ENCODE results near the gene PAK2.
"Not testable (repeated sequence)": the region's sequence is repeated elsewhere in the genome, so short reads cannot be mapped to it uniquely, and the experiment has no call there.

Gene PAK2

DNA sequence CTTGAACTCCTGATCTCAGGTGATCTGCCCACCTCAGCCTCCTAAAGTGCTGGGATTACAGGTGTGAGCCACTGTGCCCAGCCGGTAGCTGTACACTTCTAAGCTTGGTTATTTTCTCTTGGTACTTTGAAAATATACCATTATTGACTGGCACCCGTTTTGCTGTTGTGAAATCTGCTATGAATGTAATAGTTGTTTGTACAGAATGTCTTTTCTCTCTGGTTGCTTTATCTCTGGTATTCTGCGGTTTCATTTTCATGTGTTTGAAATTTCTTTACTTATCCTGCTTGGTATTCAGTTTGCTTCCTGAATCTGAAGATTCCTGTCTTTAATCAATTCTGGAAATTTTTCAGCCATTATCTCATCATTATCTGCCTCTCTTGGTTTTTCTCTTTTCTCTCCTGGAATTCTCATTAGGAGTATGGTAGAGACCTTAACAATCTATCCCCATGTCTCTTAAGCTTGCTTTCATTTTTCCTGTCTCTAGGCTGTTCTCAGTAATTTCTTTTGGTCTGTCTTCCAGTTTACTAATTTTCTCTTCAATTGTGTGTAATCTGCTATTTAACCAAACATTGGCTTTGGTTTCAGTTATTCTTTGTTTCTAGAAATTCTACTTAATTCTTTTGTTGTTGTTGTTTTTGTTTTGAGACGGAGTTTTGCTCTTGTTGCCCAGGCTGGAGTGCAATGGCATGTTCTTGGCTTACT, 2.8 kb upstream of the PAK2 start:
- no peak for DNase-seq (ENCODE audit: low read depth)

DNA sequence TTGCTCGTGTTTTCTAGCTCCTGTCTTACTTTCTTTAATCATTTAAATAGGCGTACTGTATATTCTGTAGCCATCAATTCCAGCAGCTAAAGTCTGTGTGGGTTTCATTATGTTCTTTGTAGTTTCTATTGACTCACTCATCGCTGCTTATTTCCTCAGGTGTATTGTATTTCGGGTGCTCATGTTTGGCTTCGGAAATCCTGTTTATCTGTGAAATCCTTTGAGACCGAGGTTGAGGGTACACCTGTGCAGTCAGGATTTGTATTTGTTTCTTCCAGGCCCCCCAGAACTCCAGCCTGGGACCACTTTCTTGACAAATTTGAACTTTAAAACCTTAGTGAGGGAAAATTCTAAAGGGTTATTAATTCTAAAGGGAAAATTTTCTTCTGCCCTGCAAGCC, 2.0 kb upstream of the PAK2 start:
- no peak for DNase-seq (ENCODE audit: low read depth)

- no peak for DNase-seq (ENCODE audit: low read depth)
Measured at GRCh38 chr3:196740481-196741248, 1.0 kb downstream of the PAK2 start.

GRCh38 chr3:196741249-196741889, 1.7 kb downstream of the PAK2 start:
- DNase-seq (ENCODE audit: low read depth), result no peak

GRCh38 chr3:196743569-196743968, 3.9 kb downstream of the PAK2 start:
- not testable (repeated sequence) for DNase-seq (ENCODE audit: low read depth)

GRCh38 chr3:196749125-196749524, 9.5 kb downstream of the PAK2 start:
- no peak for DNase-seq (ENCODE audit: low read depth)

DNA sequence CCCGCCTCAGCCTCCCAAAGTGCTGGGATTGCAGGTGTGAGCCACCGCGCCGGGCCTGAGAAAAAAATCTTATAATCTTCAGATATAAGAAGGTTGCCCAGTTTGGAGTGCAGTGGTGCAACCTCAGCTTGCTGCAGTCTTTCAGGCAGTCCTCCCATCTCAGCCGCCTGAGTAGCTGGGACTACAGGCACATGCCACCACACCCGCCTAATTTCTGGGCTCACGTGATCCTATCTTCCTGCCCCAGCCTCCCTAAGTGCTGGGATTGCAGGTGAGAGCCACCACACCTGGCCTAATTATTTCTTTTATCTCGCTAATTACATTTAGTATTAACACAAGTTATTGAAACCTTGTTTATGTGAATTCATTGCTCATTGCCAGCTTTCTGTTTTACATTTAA, 13.5 kb downstream of the PAK2 start:
- no peak for DNase-seq (ENCODE audit: low read depth)

DNA sequence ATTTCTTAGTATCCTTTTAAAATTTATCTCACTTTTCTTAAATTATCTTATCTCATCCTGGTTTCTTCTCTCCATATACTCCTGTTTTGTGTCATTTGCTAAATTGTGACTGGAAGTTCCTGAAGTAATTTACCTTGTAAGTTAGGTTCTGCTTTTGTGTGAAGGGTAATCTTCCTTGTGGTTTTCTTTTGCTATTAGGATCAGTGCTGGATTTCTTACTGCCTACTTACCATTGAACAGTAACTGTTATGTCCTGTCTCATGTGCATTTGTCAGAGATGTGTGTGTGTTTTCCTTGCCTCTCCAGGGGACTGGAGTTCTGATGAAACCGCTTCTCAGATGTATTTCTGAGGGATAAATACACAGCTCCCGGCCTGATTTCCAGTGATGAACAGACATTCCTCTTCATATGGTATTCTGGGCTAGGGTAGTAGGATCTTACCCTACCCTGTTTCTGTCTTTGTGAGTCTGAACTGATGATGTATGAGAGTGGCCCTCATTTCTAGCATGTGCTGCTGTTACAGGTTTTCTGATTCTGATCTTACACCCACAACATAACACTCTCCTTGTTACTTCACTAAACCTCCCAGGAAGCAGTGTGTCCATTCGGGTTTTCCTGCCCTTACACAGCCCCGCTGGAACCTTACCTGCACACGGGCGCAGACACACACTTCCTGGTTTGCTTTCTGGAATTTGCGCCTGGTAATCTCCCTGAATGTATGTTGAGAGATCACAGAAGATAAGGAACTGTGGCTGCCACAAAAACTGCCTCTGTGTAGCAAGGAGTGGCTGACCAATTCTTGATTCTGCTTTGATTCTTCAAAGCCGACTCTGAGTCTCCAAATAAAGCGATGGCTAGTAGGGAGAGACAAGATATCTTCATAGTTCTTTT, 14.7 kb downstream of the PAK2 start:
- no peak for DNase-seq (ENCODE audit: low read depth)

DNA sequence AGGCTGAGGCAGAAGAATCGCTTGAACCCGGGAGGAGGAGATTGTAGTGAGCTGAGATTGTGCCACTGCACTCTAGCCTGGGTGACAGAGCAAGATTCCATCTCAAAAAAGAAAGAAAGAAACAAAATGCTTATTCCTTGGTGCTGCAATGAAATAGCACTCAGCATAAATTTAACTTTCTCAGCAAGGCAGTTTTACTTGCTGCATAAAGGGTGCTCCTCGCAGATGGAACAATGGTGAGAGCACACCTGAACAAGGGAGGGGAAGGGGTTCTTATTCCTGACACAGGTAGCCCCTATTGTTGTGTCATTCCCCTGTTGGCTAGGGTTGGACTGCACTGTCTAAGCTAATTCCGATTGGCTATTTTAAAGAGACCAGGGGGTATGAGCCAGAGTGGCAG, 17.1 kb downstream of the PAK2 start:
- no peak for DNase-seq (ENCODE audit: low read depth)

GRCh38 chr3:196757876-196758739, 18.5 kb downstream of the PAK2 start:
- DNase-seq (ENCODE audit: low read depth), result no peak

- DNase-seq (ENCODE audit: low read depth), result no peak
Measured at GRCh38 chr3:196763179-196763578, 23.5 kb downstream of the PAK2 start.

DNA sequence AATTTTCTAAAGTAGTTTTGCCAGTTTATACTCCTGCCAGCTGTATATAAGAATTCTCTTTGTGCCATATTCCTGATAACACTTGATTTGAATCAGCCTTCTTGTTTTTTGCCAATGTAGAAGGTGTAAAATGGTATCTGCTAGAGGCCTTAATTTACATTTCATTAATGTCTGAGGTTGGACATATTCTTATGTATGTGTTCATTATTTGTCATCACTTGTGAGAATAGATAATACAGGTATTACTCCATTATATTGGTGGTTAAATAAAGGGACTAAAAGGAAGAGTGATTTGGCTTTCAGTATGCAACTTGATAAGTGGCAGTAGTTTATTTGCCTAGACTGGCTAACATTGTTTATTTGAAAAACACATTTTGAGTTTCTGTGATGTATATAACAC, 25.8 kb downstream of the PAK2 start:
- DNase-seq (ENCODE audit: low read depth), result no peak

DNA sequence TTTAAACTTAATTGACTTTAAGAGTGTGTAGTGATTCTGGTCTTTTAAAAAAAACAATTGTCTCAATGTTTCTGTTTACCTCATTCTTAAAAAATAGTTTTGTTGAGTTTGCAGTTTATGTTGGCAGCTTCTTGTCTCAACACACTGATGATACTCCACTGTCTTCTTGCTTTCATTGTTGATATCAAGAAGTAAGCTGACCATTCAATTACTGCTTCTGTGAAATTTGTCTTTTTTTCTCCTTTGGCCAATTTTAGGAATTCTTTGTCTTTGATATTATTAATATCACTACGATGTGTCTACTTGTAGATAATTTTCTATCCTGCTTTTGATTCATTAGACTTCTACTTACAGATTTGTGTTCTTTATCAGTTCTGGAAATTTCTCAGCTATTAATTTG, 31.4 kb downstream of the PAK2 start:
- no peak for DNase-seq (ENCODE audit: low read depth)

- DNase-seq (ENCODE audit: low read depth), result no peak
Measured at GRCh38 chr3:196772102-196772501, 32.4 kb downstream of the PAK2 start.

DNA sequence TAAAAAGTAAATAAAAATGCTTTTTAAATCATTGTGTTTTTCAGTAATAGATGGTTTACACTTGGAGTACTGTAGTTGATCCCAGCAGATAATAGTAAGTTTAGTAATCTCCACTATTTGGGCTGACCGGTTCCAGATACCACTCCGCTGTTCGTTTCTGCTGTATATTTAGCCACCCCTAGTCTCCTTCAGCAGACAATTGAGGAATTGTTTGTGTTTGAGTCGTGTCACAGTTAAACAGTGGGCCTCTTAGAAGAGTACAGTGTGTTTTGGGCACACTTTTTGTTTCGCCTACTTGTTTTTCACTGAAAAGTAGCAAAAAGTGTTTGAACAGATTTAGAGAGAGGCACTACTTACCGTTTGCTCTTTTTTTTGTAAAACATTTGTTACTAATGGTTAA, 33.2 kb downstream of the PAK2 start:
- DNase-seq (ENCODE audit: low read depth), result no peak

GRCh38 chr3:196774191-196774820, 34.6 kb downstream of the PAK2 start:
- DNase-seq (ENCODE audit: low read depth), result no peak

GRCh38 chr3:196774848-196775422, 35.3 kb downstream of the PAK2 start:
- no peak for DNase-seq (ENCODE audit: low read depth)

DNA sequence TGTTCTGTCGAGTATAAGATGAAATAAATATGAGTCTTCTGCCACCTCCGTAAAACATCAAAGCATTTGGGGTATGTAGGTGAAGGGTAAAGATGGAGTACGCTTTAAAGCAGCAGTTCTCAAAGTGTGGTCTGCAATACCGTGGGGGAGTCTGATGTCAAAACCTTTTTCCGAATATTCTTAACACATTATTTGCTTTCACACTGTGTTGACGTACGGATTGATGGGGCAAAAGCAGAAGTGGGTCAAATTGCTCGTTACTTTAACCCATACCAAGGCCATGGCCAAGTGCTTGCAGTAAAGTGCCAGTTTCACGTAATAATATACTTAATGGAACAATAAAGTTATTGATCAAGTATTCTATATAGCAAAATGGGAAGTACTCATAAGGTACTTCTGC, 36.3 kb downstream of the PAK2 start:
- no peak for DNase-seq (ENCODE audit: low read depth)

DNA sequence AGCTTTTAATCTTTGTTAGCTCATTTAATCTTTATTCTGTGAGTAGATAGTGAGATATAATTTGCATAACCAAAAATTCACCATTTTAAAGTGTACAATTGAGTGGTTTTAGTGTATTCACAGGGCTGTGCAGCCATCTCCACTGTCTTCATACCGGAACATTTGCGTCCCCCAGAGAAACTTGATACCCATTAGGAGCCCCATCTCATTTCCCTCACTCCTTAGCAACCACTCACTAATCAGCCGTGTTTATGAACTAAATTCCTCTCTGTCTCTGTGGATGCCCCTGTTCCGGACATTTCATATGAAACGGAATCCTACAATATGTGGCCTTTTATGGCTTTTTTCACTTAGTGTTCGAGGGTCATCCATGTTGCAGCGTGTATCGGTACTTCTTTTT, 38.2 kb downstream of the PAK2 start:
- DNase-seq (ENCODE audit: low read depth), result no peak

DNA sequence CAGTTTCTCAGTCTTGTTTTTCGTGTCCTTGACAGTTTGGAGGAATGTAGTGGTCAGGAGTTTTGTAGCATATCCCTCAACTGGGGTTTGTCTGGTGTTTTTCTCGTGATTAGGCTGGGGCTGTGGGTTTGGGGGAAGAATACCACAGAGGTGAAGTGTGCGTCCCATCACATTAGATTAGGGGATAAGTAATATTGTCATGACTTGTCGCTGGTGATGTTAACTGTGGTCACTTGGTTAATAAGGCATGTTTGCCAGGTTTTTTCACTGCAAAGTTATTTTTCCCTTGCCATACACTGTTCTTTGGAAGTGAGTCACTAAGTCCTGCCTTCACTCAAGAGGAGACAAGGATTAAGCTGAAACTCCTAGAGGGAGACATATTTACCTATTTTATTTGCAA, 39.1 kb downstream of the PAK2 start:
- DNase-seq (ENCODE audit: low read depth), result no peak
